Stimulated activated CD4-positive, alpha-beta T cell treated with anti-CD3 and anti-CD28 coated beads, Interleukin-12 subunit alpha, Interleukin-12 subunit beta, amount 100 ng/mL, for 24 hours (primary cell): ENCODE data around the gene ITGAX.
A peak's percentile ranks its signal among the peaks of the same experiment; 100 is the strongest.
"Not testable (repeated sequence)": the region's sequence is repeated elsewhere in the genome, so short reads cannot be mapped to it uniquely, and the experiment has no call there.

Source experiments
- DNase-seq, 2 experiments: peaks; one replicate each; pipeline ENCODE4 v3.0.0-alpha.2; 2020; ENCODE audit warnings: low read depth in 2 of 2

ITGAX gene

GRCh38 chr16:31410082-31410481 lies 55.1 kb downstream of the ITGAX start:
- DNase-seq = no peak

GRCh38 chr16:31411024-31411844 lies 56.3 kb downstream of the ITGAX start:
- no peak for DNase-seq

- DNase-seq = no peak
These were observed 57.8 kb downstream of the ITGAX start for GRCh38 chr16:31412750-31413149.

- DNase-seq = no peak
These were observed 58.4 kb downstream of the ITGAX start for GRCh38 chr16:31413381-31413780.

GRCh38 chr16:31413943-31414342 lies 59.0 kb downstream of the ITGAX start:
- no peak for DNase-seq

- DNase-seq = no peak
These were observed 59.7 kb downstream of the ITGAX start for GRCh38 chr16:31414706-31415105.

GRCh38 chr16:31416371-31416770 lies 61.4 kb downstream of the ITGAX start:
- no peak for DNase-seq

GRCh38 chr16:31417036-31417435 lies 62.1 kb downstream of the ITGAX start:
- not testable (repeated sequence) for DNase-seq

GRCh38 chr16:31417916-31418315 lies 62.9 kb downstream of the ITGAX start:
- no peak for DNase-seq

- DNase-seq = no peak
These were observed 65.1 kb downstream of the ITGAX start for GRCh38 chr16:31420037-31420436.

GRCh38 chr16:31421587-31421986 lies 66.6 kb downstream of the ITGAX start:
- peak in 1 of 2 experiments; percentile 39 for DNase-seq

- no peak for DNase-seq
These were observed 68.3 kb downstream of the ITGAX start for GRCh38 chr16:31423241-31423640.

- no peak for DNase-seq
These were observed 68.8 kb downstream of the ITGAX start for GRCh38 chr16:31423801-31424200.

- peak; percentile 49 to 50 for DNase-seq
These were observed 72.7 kb downstream of the ITGAX start for GRCh38 chr16:31427441-31428278.

- no peak for DNase-seq
These were observed 73.3 kb downstream of the ITGAX start, which contains the start of gene COX6A2 for GRCh38 chr16:31428279-31428597. COX6A2 (minus strand) TSS chr16:31428360; CDS start chr16:31428325, 35 bp downstream.

GRCh38 chr16:31428638-31429247 lies 73.8 kb downstream of the ITGAX start:
- DNase-seq = no peak

- DNase-seq = no peak
These were observed 74.3 kb downstream of the ITGAX start for GRCh38 chr16:31429314-31429713.

GRCh38 chr16:31429796-31430195 lies 74.8 kb downstream of the ITGAX start:
- DNase-seq = no peak

- DNase-seq = no peak
These were observed 75.5 kb downstream of the ITGAX start for GRCh38 chr16:31430380-31431052.
